Muscle layer of duodenum (tissue), 2 donors: ENCODE data around the gene CMTM8.

Experiments used
- H3K27ac ChIP-seq: one replicate; pipeline ENCODE4 v1.7.0; 2013; ENCODE audit warnings: mild to moderate bottlenecking, low read length
- H3K27me3 ChIP-seq: one replicate; pipeline ENCODE4 v1.7.0; 2013; ENCODE audit warnings: low read depth, mild to moderate bottlenecking, control low read depth, low read length
- H3K36me3 ChIP-seq, 2 donors: one replicate each; pipeline ENCODE4 v1.7.0; 2013; ENCODE audit warnings: low read length in 2 of 2, control low read depth in 1 of 2, mild to moderate bottlenecking in 1 of 2; ENCODE audit not compliant: insufficient read depth in 2 of 2, control insufficient read depth in 1 of 2
- H3K4me1 ChIP-seq, 2 donors: one replicate each; pipeline ENCODE4 v1.7.0; 2013; ENCODE audit warnings: low read length in 2 of 2, mild to moderate bottlenecking in 2 of 2, control low read depth in 1 of 2, moderate library complexity in 1 of 2; ENCODE audit not compliant: insufficient read depth in 2 of 2, control insufficient read depth in 1 of 2
- H3K4me3 ChIP-seq, 2 donors: one replicate each; pipeline ENCODE4 v1.7.0; 2013; ENCODE audit warnings: low read length in 2 of 2, low read depth in 1 of 2, mild to moderate bottlenecking in 1 of 2
- H3K9me3 ChIP-seq, 2 donors: one replicate each; pipeline ENCODE4 v1.7.0; 2013; ENCODE audit warnings: low read length in 2 of 2, control low read depth in 1 of 2, mild to moderate bottlenecking in 1 of 2; ENCODE audit not compliant: control insufficient read depth in 1 of 2
- donor health status: healthy.

CMTM8 gene

DNA sequence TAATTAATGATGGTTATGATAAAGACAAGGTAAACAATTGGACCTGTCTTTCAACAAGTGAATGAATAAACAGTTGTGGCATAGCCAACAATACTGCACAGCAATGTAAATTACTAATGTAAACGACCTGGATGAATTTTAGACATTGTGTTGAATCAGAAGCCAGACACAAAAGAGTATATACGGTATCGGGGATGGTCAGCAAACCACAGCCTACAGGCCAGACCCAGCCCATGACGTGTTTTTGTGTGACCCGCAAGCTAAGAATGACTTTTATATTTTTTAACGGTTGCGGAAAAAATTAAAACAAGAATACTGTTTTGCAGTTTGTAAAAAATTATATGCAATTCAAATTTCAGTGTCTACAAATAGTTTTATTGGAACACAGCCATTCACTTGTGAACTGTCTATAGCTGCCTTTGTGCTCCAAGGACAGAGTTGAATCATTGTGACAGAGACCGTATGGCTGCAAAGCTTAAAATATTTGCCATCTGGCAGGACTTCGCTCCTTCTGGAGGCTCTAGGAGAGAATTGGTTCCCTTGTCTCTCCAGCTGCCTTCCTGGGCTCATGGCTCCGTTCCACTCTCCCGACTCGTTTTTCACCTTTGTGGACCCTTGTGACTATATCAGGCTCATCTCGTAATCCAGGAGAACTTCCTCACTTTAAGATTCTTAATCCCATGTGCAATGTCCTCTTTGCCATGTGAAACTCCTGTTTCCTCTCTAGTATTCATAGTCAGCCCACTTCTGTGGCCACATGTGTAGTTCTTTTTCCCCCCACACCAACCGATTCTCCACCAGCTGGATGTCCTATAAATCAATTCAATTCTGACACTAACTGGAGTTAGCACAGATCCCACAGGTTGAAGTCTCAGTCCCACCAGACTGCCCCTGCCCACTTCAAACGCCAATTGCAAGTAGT lies 72.7 kb downstream of the CMTM8 start:
- no peaks in the 10 kb centered on the region for H3K36me3 ChIP-seq
- H3K4me3 ChIP-seq = no peak overlapping the region
- H3K27me3 ChIP-seq = no peaks in the 10 kb centered on the region
- H3K9me3 ChIP-seq = no peaks in the 10 kb centered on the region
- peaks cover 4 to 8% of the 10 kb centered on the region in 2 donors for H3K4me1 ChIP-seq
- no peak overlapping the region for H3K27ac ChIP-seq

GRCh38 chr3:32312251-32312650 lies 73.8 kb downstream of the CMTM8 start:
- H3K4me3 ChIP-seq = no peak overlapping the region
- no peaks in the 10 kb centered on the region for H3K9me3 ChIP-seq
- no peak overlapping the region for H3K27ac ChIP-seq
- H3K27me3 ChIP-seq = no peaks in the 10 kb centered on the region
- H3K4me1 ChIP-seq = peaks cover 4 to 8% of the 10 kb centered on the region in 2 donors
- H3K36me3 ChIP-seq = no peaks in the 10 kb centered on the region

DNA sequence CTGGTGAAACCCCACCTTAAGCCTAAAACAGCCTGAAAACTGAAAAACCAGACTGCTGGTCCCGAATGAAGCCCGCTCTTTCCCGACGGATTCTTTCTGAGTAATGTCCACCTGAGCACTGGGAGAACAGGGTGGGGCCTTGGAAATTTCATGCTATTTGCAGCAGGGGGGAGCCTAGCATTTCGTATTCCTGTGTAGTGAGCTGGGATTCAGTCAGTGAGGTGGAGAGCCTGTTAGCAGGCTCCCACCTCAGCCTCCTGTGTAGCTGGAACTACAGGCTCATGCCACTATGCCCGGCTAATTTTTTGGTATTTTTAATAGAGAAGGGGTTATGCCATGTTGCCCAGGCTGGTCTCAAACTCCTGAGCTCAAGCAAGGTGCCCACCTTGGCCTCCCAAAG lies 74.7 kb downstream of the CMTM8 start:
- H3K36me3 ChIP-seq = no peaks in the 10 kb centered on the region
- no peak overlapping the region for H3K4me3 ChIP-seq
- peaks cover 4 to 8% of the 10 kb centered on the region in 2 donors for H3K4me1 ChIP-seq
- H3K27ac ChIP-seq = no peak overlapping the region
- no peaks in the 10 kb centered on the region for H3K27me3 ChIP-seq
- no peaks in the 10 kb centered on the region for H3K9me3 ChIP-seq

DNA sequence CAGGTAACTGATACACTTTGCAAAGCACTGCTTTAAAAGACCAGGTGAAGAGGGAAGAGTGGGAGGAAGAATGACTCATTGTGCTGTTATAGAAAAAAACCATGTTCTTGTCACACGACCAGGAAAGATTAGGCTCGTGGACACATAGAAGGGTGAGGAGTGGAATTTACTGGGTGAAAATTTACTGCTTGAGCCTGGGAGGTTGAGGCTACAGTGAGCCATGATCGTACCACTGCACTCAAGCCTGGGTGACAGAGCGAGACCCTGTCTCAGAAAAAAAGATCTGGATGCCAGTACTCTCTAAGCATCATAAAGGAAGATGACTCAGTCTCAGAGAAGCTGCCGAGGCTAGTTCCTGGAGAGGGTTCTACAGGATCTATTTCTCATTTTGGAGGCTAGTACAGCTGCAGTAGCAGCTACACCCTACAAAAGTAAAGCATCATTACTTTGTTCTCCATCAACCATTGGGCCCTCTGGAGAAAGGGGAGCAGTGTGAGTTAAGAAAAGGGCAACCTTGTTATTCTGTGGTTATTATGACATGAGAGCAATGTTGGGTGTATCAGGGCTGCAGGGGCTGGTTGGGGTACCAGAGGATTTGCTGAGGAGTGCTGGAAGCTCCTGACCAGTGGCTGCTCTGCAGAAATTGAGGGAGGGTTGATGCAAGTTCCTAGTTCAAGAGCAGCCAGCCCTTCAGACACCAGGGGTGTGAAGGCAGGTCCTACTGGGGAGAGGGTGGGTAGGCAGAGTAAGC lies 75.4 kb downstream of the CMTM8 start:
- Histone ChIP-seq H3K36me3 (no peaks in the 10 kb centered on the region), H3K27ac (no peak overlapping the region), H3K27me3 (no peaks in the 10 kb centered on the region), H3K4me1 (peaks cover 4 to 8% of the 10 kb centered on the region in 2 donors), H3K9me3 (no peaks in the 10 kb centered on the region), H3K4me3 (no peak overlapping the region)

GRCh38 chr3:32315441-32315840 lies 77.0 kb downstream of the CMTM8 start:
- H3K27ac ChIP-seq = no peak overlapping the region
- H3K4me1 ChIP-seq = peaks cover 3 to 6% of the 10 kb centered on the region in 2 donors
- no peak overlapping the region for H3K4me3 ChIP-seq
- no peaks in the 10 kb centered on the region for H3K9me3 ChIP-seq
- H3K36me3 ChIP-seq = no peaks in the 10 kb centered on the region
- no peaks in the 10 kb centered on the region for H3K27me3 ChIP-seq

- Histone ChIP-seq H3K4me3 (no peak overlapping the region), H3K27ac (no peak overlapping the region), H3K36me3 (no peaks in the 10 kb centered on the region), H3K9me3 (no peaks in the 10 kb centered on the region), H3K4me1 (no peaks in the 10 kb centered on the region), H3K27me3 (no peaks in the 10 kb centered on the region)
Observed at GRCh38 chr3:32316319-32316718, 77.8 kb downstream of the CMTM8 start.

GRCh38 chr3:32316976-32317375 lies 78.5 kb downstream of the CMTM8 start:
- Histone ChIP-seq H3K4me3 (no peak overlapping the region), H3K9me3 (no peaks in the 10 kb centered on the region), H3K27me3 (no peaks in the 10 kb centered on the region), H3K27ac (no peak overlapping the region), H3K4me1 (no peaks in the 10 kb centered on the region), H3K36me3 (no peaks in the 10 kb centered on the region)

GRCh38 chr3:32319607-32320006 lies 81.1 kb downstream of the CMTM8 start:
- Histone ChIP-seq H3K4me1 (no peaks in the 10 kb centered on the region), H3K27ac (no peak overlapping the region), H3K27me3 (no peaks in the 10 kb centered on the region), H3K4me3 (no peak overlapping the region), H3K9me3 (no peaks in the 10 kb centered on the region), H3K36me3 (no peaks in the 10 kb centered on the region)

DNA sequence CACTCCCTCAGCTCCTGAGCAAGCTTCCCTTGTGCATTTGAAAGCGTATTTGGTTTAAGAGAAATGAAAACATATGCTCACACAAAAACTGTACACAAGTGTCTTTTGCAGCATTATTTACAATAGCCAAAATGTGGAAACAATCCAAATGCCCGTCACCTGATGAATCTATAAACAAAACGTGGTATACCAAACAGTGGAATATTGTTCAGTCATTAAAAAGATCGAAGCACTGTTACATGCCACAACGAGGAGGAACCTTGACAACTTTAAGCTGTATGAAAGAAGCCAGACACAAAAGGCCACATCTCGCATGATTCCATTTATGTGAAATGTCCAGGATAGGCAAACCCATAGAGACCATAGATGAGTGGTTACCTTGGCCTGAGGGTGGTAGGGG lies 81.6 kb downstream of the CMTM8 start:
- H3K4me3 ChIP-seq = no peak overlapping the region
- H3K9me3 ChIP-seq = no peaks in the 10 kb centered on the region
- no peak overlapping the region for H3K27ac ChIP-seq
- H3K27me3 ChIP-seq = no peaks in the 10 kb centered on the region
- H3K4me1 ChIP-seq = no peaks in the 10 kb centered on the region
- no peaks in the 10 kb centered on the region for H3K36me3 ChIP-seq

GRCh38 chr3:32321095-32321790 lies 82.8 kb downstream of the CMTM8 start:
- Histone ChIP-seq H3K36me3 (no peaks in the 10 kb centered on the region), H3K9me3 (no peaks in the 10 kb centered on the region), H3K4me3 (no peak overlapping the region), H3K27me3 (no peaks in the 10 kb centered on the region), H3K27ac (no peak overlapping the region), H3K4me1 (no peaks in the 10 kb centered on the region)

DNA sequence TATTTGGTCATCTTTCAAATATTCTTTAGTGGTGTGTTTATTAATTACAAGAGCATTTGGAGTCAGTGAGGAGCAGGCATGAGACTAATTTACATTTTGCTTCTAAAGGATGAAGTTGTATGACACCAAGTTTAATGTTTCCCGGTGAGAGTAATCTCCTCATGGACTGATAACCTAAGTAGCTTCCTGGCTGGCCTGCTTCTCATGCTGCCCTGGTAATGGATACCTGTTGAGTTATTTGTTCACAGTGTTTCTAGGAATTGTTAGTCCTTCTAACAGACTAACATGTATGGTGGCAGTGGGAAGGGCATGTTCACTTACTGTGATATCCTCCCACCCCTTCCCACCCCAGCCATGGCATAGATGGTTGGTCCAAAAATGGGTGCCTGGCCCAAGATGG lies 83.8 kb downstream of the CMTM8 start:
- no peak overlapping the region for H3K4me3 ChIP-seq
- no peaks in the 10 kb centered on the region for H3K27me3 ChIP-seq
- H3K36me3 ChIP-seq = no peaks in the 10 kb centered on the region
- H3K27ac ChIP-seq = no peak overlapping the region
- H3K4me1 ChIP-seq = no peaks in the 10 kb centered on the region
- H3K9me3 ChIP-seq = no peaks in the 10 kb centered on the region
